ENCODE data around the gene UGGT1. TPM values are rescaled to one million over a fixed set of nuclear protein-coding genes. Genes with fewer than 3 reads are reported as not detected.

Gene UGGT1
- total and polyA plus RNA-seq, 9 donors = 7.1 to 42.5 (median 22.5) TPM

GRCh38 chr2:128153786-128154185 is 62.8 kb downstream of the UGGT1 start:
- H3K27me3 ChIP-seq = no peaks in the 10 kb centered on the region
- no peaks in the 10 kb centered on the region for H3K9me3 ChIP-seq
- H3K4me1 ChIP-seq (ENCODE audit: insufficient read depth) = no peaks in the 10 kb centered on the region
- H3K36me3 ChIP-seq = no peaks in the 10 kb centered on the region
- intact Hi-C loops (cut with DNase I) = no loop called here
- H3K4me3 ChIP-seq = no peak overlapping the region
- no peak overlapping the region for H3K27ac ChIP-seq
- DNase-seq = no peak
- WGBS, 3 donors = 86 to 90% (median 88%) methylated on average over 3 of the region's 3 CpGs
- TF ChIP-seq CTCF (IDR thresholded peaks at IDR 0.05) (no peak), POLR2A (IDR thresholded peaks at IDR 0.05) (no peak), EP300 (IDR thresholded peaks at IDR 0.05) (no peak)

GRCh38 chr2:128154225-128154624 is 63.2 kb downstream of the UGGT1 start:
- 96% methylated on average over 4 of the region's 4 CpGs for WGBS, 3 donors
- intact Hi-C loops (cut with DNase I) = no loop called here
- no peaks in the 10 kb centered on the region for H3K36me3 ChIP-seq

GRCh38 chr2:128155970-128156369 is 65.0 kb downstream of the UGGT1 start:
- no peaks in the 10 kb centered on the region for H3K27me3 ChIP-seq
- intact Hi-C loops (cut with DNase I) = no loop called here
- H3K36me3 ChIP-seq = no peaks in the 10 kb centered on the region
- no peak overlapping the region for H3K4me3 ChIP-seq
- WGBS, 3 donors = 88 to 89% (median 89%) methylated on average over 9 of the region's 9 CpGs
- H3K4me1 ChIP-seq (ENCODE audit: insufficient read depth) = no peaks in the 10 kb centered on the region
- no peak for TF ChIP-seq CTCF (IDR thresholded peaks at IDR 0.05)
- no peak for TF ChIP-seq EP300 (IDR thresholded peaks at IDR 0.05)
- no peak for TF ChIP-seq POLR2A (IDR thresholded peaks at IDR 0.05)
- no peak for DNase-seq
- H3K27ac ChIP-seq = no peak overlapping the region
- no peaks in the 10 kb centered on the region for H3K9me3 ChIP-seq

More at GRCh38 chr2:128154225-128154624, 63.2 kb downstream of the UGGT1 start:
- H3K27me3 ChIP-seq = no peaks in the 10 kb centered on the region
- H3K27ac ChIP-seq = no peak overlapping the region
- TF ChIP-seq EP300 (IDR thresholded peaks at IDR 0.05) = no peak
- TF ChIP-seq POLR2A (IDR thresholded peaks at IDR 0.05) = no peak
- no peak for TF ChIP-seq CTCF (IDR thresholded peaks at IDR 0.05)
- no peaks in the 10 kb centered on the region for H3K4me1 ChIP-seq (ENCODE audit: insufficient read depth)
- H3K4me3 ChIP-seq = no peak overlapping the region
- no peaks in the 10 kb centered on the region for H3K9me3 ChIP-seq
- DNase-seq = no peak

GRCh38 chr2:128156812-128157211 is 65.8 kb downstream of the UGGT1 start:
- intact Hi-C loops (cut with DNase I) = no loop called here
- H3K4me1 ChIP-seq (ENCODE audit: insufficient read depth) = no peaks in the 10 kb centered on the region
- no peaks in the 10 kb centered on the region for H3K9me3 ChIP-seq
- no peaks in the 10 kb centered on the region for H3K36me3 ChIP-seq
- no peaks in the 10 kb centered on the region for H3K27me3 ChIP-seq
- TF ChIP-seq EP300 (IDR thresholded peaks at IDR 0.05) = no peak
- TF ChIP-seq POLR2A (IDR thresholded peaks at IDR 0.05) = no peak
- TF ChIP-seq CTCF (IDR thresholded peaks at IDR 0.05) = no peak
- H3K27ac ChIP-seq = no peak overlapping the region
- no peak overlapping the region for H3K4me3 ChIP-seq
- 81 to 87% (median 86%) methylated on average over 3 of the region's 3 CpGs for WGBS, 3 donors
- no peak for DNase-seq
